CD4-positive, alpha-beta T cell treated with Interferon alpha-2 for 1 hour (primary cell): ENCODE data around the gene HLX.

Source experiments
- DNase-seq, 2 donors: peaks; one replicate each; pipeline ENCODE4 v3.0.0-alpha.2; 2020 to 2022

Gene HLX

GRCh38 chr1:220884109-220884980 is 5.1 kb downstream of the HLX start:
- no peak for DNase-seq

GRCh38 chr1:220884981-220885918 is 6.0 kb downstream of the HLX start:
- DNase-seq, result no peak

- no peak for DNase-seq
Observed at GRCh38 chr1:220885971-220886370, 6.7 kb downstream of the HLX start.

- no peak for DNase-seq
Observed at GRCh38 chr1:220886470-220887201, 7.4 kb downstream of the HLX start.

GRCh38 chr1:220887202-220887519 is 7.9 kb downstream of the HLX start:
- no peak for DNase-seq

- DNase-seq, result no peak
Observed at GRCh38 chr1:220887520-220888416, 8.5 kb downstream of the HLX start.

GRCh38 chr1:220888417-220888986 is 9.3 kb downstream of the HLX start:
- no peak for DNase-seq

- DNase-seq, result no peak
Observed at GRCh38 chr1:220889333-220889732, 10.1 kb downstream of the HLX start.

GRCh38 chr1:220889848-220890287 is 10.6 kb downstream of the HLX start:
- no peak for DNase-seq

GRCh38 chr1:220890602-220891001 is 11.4 kb downstream of the HLX start:
- no peak for DNase-seq

GRCh38 chr1:220891224-220892085 is 12.2 kb downstream of the HLX start:
- DNase-seq, result no peak

GRCh38 chr1:220892086-220892376 is 12.8 kb downstream of the HLX start:
- no peak for DNase-seq

- no peak for DNase-seq
Observed at GRCh38 chr1:220892997-220893700, 13.9 kb downstream of the HLX start.

GRCh38 chr1:220893701-220894024 is 14.4 kb downstream of the HLX start:
- DNase-seq, result no peak

- DNase-seq, result no peak
Observed at GRCh38 chr1:220894025-220894923, 15.0 kb downstream of the HLX start.

- no peak for DNase-seq
Observed at GRCh38 chr1:220894924-220895256, 15.6 kb downstream of the HLX start.

GRCh38 chr1:220895412-220895946 is 16.2 kb downstream of the HLX start:
- no peak for DNase-seq

- no peak for DNase-seq
Observed at GRCh38 chr1:220896092-220896491, 16.8 kb downstream of the HLX start.

GRCh38 chr1:220900842-220901241 is 21.6 kb downstream of the HLX start:
- DNase-seq, result no peak
